Cardiac septum (tissue), 1 donor: ENCODE data around the gene MEX3C. TPM values are rescaled to one million over a fixed set of nuclear protein-coding genes. Genes with fewer than 3 reads are reported as not detected.

Experiments used
- DNase-seq: peaks from one replicate; pipeline ENCODE4 v3.0.0-alpha.2; 2020; ENCODE audit warnings: low spot score
- intact Hi-C: fragments of 100-400 bp; cut with DNase I; formaldehyde crosslinking; loops from one replicate; pipeline ENCODE4 v1.14.0; 2022
- total RNA-seq: library from RNA; stranded (reverse); fragmentation: NEBNext Ultra II Directional; extraction: Animal tissue kit (Norgen Biotek cat#: 25700); gene quantifications from one replicate; pipeline ENCODE4 v1.2.1, GENCODE V29; 2021
- donor health status: DM: no; HTN: no; CAD: no.

Gene MEX3C
- total RNA-seq, 1 donor from 2014 or later = 21.6 TPM

DNA sequence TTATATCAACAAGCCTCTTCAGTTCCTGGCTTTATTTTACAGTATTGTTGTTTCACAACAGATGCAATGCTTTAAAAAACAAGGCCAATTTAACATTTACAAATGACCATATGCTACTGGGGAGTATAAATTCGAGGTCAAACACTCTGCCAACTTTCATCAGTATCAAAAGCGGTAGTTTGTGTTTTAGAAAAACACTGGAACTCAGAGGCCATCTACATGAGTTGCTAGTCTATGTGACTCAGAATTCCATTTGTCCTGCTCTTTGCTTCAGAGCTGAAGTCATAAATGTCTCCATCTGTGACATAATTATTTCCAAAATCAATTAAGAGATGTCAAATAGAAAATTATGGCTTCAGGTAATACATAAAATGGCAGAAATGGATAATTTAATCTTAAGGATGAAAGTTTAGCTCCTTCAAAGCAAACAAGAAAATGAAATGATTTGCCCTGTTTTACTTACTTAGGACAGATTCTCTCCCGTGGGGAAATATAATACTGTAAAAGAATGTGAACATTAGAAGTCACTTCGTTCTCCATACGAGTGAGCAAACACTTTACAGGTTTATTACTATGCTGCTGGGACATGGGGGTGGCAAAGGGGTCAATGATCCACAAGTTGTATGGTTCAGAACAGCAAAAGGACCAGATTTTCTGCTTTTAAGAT, 3.7 kb downstream of the MEX3C start:
- no peak for DNase-seq

DNA sequence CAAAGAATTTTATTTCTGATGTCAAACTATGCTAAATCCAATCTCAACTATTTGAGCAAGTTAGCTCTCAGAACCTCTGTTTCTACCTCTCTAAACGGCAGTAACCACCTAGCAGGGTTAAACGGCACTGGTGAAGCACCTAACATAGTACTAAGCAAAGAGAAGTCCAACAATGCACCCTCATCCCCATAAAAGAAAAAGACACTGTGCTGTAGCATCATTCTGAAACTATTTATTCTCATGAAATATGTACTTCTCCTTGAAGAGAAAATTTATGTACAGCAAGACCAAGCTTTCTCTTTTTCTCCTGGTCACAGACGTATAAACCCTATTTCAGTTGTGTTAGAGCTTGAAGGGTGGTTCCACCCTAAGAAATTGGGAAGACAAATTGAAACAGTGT, 4.8 kb downstream of the MEX3C start:
- intact Hi-C loops = no loop called here

More for the DNA sequence above, 3.7 kb downstream of the MEX3C start:
- intact Hi-C loops = no loop called here

DNA sequence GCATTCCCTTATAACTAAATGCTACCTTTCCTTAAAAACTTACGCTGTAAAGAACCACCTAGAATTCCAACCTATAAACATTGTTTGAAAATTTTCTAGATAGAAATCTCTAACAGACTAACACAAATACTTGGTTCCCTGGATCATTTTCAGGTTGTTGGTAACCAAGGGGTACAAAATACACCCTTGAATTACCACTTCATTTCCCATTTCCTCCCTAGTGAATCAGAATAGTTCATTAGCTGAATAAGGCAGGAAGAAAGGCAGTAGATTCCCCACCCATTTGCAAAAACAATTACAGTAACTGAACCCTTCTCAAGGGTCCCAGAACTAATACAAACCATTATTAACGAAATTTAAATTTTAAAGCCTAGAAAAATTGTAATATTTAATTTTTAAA, 5.5 kb downstream of the MEX3C start:
- no peak for DNase-seq
- intact Hi-C loops = no loop called here

More for the DNA sequence above, 4.8 kb downstream of the MEX3C start:
- no peak for DNase-seq

DNA sequence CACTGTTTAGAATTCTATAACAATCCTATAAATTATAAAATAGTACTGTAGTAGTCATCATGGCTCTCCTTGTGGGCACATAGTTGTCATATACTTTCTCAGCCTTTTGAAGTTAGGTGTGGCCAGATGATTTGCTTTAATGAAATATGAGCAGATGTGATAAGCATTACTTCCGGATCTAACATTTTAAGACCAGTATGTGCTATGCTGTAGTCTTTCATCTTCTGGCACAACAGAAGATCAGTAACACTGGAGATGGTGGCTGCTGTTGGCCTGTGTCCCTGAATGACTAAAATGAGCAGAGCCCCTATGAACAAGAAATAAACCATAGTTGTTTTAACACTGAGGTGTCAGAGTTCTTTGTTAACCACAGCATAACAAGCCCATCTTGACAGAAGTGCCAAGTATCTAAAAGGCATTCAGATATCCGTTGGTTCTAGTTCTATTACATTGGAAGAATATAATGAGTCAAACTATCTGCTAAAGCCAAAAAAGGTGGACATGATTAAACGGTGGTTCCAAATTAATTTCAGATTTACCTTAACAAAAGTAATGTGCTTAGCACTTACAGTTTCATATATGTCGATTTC, 6.3 kb downstream of the MEX3C start:
- DNase-seq = no peak
- intact Hi-C loops = no loop called here

DNA sequence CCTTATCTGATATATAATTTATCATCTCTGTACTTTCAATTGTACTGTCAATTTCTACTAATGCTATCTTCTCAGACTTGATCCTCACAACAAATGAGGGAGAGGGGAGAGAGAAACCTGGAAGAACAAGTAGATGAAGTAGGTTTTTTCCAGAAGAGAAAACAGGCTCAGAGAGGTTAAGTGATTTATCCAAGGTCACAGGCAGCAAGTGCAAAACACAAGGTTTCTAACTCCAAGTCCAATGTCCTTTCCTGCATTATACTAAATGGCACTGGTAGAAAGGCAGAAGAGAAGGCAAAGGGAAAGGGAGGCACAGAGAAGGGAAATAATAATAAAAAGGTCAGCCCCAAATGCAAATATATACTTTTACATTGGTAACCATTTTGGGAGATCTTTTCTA, 7.5 kb downstream of the MEX3C start:
- intact Hi-C loops = no loop called here
- DNase-seq = no peak

DNA sequence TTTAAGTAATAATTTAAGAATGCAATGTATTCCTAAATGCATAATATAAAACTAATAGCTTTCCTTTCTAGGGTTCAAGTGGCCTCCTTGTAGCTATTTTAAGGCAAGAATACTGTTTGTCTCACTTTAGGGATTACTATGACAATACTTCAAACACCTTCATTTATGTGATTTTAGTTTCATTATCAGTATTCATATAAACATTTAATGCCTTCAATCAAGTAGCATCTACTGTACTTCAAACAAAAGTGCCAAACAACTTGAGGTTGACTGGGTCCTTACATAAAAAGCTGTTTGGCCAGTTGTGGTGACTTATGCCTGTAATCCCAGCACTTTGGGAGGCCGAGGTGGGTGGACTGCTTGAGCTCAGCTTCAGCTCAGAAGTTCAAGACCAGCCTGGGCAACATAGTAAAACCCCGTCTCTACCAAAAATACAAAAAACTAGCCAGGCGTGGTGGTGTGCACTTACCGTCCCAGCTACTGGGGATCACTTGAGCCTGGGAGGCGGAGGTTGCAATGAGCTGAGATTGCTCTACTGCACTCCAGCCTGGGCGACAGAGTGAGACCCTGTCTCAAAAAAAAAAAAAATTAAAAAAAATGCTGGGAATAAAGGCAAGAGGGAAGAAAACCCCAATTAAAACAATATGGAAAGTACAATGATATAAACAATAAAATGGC, 9.3 kb downstream of the MEX3C start:
- DNase-seq = no peak
- intact Hi-C loops = no loop called here

DNA sequence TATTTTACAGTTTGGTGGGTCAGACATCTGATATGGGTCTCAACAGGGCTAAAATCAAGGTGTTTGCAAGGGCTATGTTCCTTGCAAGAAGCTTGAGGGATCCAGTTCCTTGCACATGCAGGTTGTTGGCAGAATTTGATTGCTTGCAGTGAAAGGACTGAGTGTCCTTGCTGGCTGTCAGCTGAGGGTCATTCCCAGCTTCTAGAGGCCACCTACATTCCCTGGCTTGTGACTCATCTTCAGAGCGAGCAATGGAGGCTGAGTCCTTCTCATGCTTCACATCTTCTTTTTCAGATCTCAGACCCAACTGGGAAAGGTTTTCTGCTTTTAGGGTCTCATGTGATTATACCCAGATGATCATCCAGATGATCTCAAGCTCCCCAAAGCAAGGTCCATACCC, 12.4 kb downstream of the MEX3C start:
- intact Hi-C loops = no loop called here
- DNase-seq = no peak

DNA sequence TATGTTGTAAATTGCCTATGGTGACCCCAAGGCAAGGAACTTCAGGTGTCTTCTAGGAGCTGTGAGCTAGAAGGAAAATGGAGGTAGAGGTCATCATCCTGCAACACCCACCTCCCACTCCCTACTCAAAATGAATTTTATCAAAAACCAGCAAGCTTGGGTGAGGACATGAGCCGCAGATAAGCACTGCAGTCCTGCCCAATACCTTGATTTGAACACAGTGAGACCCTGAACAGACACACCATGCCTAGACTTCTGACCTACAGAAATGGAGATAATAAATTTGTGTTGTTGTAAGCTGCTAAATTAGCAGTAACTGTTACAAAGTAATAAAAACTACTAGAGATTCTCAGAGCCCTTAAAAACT, 13.4 kb downstream of the MEX3C start:
- no peak for DNase-seq
- intact Hi-C loops = no loop called here

DNA sequence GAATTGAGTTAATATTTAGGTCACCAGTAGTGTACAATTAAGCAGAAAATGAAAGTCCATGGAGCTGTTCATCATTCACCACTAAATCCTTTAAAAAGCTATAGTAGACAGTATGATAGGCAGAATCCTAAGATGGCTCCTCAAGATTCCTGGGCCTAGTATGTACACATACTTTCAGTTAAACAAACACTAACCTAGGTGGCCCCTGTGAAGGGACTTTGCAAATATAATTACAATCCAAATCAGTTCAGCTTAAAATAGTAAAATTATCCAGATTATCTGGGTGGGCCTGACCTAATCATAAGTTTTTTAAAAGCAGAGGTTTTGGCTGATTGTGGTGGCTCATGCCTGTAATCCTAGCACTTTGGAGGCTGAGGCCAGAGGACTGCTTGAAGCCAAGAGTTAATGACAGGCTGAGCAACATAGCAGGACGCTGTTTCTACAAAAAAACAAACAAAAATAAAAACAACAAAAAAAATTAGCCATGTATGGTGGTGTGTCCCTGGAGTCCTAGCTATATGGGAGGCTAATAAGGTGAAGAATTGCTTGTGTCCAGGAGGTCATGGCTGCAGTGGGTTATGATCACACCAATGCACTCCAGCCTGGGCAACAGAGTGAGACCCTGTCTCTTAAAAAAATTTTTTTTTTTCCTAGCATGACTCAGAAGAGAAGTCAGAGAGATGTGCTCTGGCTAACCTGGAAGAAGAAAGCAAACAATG, 13.9 kb downstream of the MEX3C start:
- no peak for DNase-seq
- intact Hi-C loops = no loop called here

DNA sequence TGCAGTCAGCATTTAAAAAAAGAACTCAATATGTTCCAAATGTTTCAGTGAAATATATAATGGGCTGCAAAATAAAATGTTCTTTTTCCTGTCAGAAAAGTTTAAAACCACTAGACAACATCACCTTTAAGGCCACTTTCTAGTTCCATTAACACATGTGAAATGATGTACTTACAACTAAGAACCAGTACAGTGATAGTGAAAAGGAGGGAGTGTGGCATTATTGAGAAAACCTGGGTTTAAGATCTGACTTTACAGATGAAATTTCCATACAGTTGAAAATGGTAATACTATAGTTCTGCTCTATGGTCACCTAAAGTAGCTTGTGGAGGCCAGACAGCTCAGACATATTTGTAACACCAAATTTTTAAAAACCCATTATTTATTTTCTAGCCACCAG, 14.7 kb downstream of the MEX3C start:
- intact Hi-C loops = no loop called here
- no peak for DNase-seq

DNA sequence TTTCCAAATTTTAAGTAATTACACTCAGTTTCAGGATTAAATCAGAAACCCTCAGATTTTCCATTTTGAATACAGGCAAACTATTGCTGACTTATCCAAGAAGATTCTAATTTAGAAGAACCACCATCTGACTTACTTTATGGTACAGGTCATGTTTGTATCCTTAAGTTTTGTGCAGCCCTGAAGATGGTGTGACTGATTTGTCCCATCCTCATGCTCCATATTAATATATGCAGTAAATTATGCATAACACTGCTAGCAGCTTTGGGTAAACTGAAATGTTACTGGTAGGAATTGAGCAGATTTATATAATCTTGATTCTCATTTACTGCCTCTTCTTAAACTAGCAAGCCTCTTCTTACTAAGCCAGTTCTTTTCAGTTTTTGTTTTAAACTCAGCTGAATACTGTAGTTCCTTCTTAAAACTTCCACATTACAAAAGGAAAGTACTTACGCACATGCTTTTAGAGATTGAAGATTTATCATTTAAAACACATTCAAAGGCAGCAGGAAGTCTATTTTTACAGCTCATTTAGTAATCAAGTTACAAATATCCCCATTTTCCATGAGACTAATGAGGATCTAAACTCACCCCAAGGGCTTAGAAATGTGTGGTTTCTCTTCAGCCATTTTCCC, 25.7 kb downstream of the MEX3C start:
- intact Hi-C loops = no loop called here

DNA sequence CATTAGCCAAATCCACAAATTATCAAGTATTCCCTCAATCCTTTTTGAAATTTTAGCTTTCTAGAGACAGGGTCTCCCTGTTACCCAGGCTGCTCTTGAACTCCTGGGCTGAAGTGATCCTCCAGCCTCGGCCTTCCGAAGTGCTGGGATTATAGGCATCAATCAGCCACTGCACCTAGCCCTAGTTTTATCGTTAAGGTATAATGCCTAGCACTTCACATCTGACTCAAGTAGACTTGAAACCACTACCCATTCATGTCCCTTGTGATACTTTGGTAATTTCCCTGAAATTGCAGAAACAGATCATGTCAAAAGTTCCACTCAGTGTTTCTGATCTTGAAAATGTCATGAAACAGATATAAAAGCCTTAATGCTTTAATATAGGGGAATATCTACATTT, 26.3 kb downstream of the MEX3C start:
- intact Hi-C loops = no loop called here
- DNase-seq = no peak

More for the DNA sequence above, 25.7 kb downstream of the MEX3C start:
- no peak for DNase-seq

DNA sequence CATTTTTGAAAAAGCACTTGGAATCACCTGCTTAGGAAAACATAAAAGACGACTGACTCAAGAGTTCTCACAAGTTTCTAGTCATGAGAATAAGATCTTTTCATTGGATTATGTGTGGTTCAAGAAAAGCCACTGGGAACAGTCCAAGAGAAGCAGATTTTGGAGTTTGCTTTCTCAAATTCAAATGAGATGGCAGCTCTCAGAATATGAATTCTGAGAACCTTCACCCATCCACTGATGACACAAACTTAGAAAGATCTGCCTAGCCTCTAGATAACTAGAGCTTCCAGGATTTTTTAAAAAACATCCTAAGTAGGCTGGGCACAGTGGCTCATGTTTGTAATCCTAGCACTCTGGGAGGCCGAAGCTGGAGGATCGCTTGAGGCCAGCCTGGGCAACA, 26.8 kb downstream of the MEX3C start:
- intact Hi-C loops = no loop called here

DNA sequence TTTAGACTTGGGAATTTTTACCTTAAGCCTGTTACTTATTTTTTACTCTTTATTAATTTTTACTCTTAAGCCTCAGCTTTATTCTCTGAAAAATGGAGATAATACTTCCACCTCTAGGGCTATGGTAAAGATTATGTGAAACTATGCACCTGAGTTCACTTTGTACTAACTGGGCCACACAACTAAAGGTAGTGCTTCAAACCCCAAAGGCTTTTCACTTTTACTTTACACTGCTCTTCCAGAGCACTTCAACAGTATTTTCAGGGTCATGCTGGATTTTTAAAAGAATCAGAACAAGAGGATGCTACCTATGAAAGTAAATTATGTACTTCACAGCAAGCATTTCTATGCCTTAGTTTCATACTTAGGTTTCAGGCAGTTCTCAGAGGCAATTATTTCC, 27.8 kb downstream of the MEX3C start:
- intact Hi-C loops = no loop called here
- DNase-seq = no peak

More for the DNA sequence above, 26.8 kb downstream of the MEX3C start:
- DNase-seq = no peak

DNA sequence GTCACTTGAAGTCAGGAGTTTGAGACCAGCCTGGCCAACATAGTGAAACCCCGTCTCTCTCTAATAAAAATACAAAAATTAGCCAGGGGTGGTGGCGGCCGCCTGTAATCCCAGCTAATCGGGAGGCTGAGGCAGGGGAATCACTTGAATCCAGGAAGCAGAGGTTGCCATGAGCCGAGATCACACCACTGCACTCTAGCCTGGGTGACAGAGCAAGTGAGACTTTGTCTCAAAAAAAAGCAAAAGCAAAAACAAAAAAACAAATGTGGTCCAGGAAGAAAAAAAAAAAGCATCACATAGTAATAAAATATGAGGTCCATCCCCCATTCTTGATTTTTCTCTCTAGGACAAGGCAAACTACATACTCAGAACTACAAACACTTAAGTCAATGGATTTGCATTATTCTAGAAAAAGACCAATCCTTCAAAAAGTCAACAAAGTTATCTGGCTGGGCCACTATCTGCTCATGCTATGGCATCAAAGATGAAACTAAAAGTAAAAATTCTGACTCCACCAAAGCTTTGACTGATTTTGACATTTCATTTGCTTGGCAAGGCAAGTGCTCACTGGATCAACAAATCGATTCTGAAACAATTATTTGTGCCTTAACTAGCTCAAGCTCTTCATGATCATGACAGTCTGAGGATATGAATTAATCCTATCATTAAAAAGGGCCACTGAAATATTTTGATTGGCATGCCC, 28.4 kb downstream of the MEX3C start:
- DNase-seq = no peak
- intact Hi-C loops = no loop called here

DNA sequence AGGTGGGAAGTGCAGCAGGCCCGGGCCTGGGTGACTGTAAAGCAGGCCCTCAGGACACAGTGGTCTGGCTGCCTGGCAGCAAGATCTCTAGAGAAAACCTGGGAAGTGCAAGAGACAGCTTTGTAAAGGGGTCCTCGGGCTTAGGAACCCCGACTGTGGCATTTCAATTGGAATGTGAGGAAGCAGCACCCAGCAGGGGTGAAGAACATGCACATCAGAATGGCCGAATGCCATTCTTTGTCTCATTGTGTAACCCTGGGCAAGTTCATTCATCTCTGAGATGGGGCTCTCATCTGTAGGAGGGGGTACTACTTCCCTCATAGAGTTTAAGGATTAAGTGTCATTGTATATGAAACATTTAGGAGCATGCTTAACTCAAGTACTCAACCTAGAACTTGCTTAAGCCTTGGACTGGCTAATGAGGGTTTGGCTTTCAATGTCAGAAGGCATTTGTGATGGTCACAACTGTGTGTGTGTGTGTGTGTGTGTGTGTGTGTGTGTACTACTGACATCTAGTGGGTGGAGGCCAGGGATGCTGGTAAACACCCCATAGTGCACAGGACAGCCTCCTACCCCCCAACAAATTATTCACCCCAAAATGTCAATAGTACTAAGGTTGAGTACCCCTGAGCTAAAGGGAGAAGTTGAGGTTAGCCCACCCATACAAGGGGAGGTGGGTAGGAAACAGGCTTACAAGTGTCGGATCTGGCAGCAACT, 29.3 kb downstream of the MEX3C start:
- intact Hi-C loops = no loop called here
- no peak for DNase-seq

DNA sequence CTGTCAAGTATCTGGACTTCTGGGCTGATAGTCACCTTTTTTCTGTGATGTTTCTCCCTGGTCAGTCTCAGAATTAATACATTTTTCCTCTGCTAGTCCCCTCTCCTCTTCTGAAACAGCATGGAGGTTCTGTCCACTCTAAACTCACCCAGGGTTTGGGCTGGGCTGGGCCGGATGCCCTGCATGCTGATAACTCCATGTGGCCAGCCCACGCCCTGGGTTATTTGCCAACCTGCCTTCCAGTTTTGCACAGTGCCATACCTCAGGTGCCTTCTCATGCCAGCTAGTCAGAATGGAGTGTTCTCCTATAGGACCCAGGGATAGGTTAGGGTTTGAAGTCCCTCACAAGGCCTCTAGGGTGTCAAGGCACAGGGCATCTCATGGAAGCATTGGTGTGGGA, 32.2 kb downstream of the MEX3C start:
- intact Hi-C loops = no loop called here

DNA sequence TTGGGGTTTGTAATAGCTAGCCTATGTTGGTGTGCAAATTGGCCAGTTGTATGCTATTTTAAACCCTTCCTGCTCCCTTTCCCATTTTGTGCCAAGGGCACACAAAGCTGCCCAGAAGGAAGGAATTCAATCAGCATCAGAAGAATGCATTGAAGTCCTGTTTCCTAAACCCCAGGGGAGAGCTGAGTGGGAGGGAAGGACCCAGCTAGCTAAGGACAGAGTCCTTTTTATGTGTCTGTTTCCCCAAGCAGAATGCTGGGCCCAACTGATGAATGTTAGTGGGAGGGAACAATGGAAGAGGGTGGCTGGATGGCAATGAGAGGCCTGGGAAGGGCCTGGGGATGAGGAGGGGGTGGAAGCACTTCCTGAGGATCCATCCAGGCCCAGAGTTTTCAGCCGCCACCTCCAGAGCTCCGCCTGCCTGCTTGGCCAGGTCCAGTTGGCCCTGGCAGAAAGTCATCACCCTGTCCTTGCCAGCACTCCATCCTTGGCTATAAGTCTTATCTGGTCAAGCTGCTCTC, 32.7 kb downstream of the MEX3C start:
- DNase-seq = no peak
- intact Hi-C loops = no loop called here

More for the DNA sequence above, 32.2 kb downstream of the MEX3C start:
- DNase-seq = no peak

DNA sequence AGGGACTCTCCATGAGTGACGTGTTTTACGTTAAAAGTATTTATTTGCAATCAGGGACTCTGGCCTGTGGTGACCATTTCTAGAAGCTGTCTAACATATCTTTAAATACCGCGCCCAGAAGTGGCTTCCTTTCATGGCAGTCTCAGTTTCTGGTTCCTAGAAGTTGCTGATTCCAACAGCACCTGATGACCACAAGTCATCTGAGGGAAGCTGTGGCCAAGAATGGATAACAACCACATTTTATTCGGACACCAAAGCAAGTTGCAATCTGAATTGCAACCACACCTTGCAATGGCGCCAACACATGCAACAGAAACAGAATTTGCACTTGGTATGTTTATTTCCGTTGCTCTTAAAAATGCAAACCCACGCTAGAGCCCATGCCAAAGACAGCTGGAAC, 33.1 kb downstream of the MEX3C start:
- no peak for DNase-seq
- intact Hi-C loops = no loop called here
